ENCODE results near the gene PUS3. TPM values are rescaled to one million over a fixed set of nuclear protein-coding genes. Genes with fewer than 3 reads are reported as not detected.

Gene PUS3
- total RNA-seq, 4 donors from 2014 or later = 0.60 to 8.7 (median 4.1) TPM

DNA sequence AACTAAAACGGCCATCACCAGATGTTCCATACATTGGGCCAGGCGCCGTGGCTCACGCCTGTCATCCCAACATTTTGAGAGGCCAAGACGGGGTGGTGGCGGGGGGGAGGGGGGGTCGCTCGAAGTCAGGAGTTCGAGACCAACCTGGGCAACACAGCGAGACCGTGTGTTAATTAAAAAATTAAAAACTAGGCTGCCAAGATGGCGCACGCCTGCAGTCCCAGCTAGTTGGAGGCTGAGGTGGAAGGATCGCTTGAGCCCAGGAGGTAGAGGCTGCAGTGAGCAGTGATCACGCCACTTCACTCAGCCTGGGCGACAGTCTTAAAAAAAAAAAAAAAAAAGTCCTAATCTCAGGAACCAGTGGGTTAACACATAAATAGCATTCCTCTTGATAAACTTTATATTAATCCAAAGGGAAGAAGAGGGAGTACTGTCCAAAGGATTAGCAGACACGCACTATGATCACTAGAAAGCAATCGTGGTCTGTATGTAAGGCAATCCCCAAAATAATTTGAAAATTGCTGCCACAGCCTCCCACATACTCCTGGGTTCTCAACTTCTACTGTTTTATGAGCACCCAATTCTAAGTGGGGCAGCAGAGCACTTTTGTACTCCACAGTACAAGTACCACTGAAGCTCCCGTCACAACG, 604 bp downstream of the PUS3 start:
- in situ Hi-C loops (cut with MboI; ENCODE audit: low pct_ligation_motif_present in 1 of 4, low pct_unique_long_range_greater_than_20kb in 1 of 4, low sequenced_read_pairs in 3 of 4) = no loop called here

GRCh38 chr11:125901872-125902271, 1.1 kb downstream of the PUS3 start:
- H3K4me3 ChIP-seq = peak overlapping the region in 1 of 4 donors; percentile 89
- no peaks in the 10 kb centered on the region for H3K9me3 ChIP-seq
- H3K36me3 ChIP-seq = no peaks in the 10 kb centered on the region
- intact Hi-C loops (cut with DNase I; ENCODE audit: low total_unique reads) (no loop called here), in situ Hi-C loops (cut with MboI; ENCODE audit: low pct_ligation_motif_present in 1 of 4, low pct_unique_long_range_greater_than_20kb in 1 of 4, low sequenced_read_pairs in 3 of 4) (no loop called here)
- DNase-seq = no peak
- H3K27ac ChIP-seq = no peak overlapping the region
- 82 to 84% methylated on average over 3 to 6 of the region's 6 CpGs for WGBS, 2 donors (ENCODE audit: low coverage in 1 of 2)
- TF ChIP-seq POLR2AphosphoS5 (IDR thresholded peaks at IDR 0.05) (no peak), POLR2A (IDR thresholded peaks at IDR 0.05) (no peak), EP300 (IDR thresholded peaks at IDR 0.05; ENCODE audit: low read depth) (no peak)
- TF ChIP-seq, protein P1, sequence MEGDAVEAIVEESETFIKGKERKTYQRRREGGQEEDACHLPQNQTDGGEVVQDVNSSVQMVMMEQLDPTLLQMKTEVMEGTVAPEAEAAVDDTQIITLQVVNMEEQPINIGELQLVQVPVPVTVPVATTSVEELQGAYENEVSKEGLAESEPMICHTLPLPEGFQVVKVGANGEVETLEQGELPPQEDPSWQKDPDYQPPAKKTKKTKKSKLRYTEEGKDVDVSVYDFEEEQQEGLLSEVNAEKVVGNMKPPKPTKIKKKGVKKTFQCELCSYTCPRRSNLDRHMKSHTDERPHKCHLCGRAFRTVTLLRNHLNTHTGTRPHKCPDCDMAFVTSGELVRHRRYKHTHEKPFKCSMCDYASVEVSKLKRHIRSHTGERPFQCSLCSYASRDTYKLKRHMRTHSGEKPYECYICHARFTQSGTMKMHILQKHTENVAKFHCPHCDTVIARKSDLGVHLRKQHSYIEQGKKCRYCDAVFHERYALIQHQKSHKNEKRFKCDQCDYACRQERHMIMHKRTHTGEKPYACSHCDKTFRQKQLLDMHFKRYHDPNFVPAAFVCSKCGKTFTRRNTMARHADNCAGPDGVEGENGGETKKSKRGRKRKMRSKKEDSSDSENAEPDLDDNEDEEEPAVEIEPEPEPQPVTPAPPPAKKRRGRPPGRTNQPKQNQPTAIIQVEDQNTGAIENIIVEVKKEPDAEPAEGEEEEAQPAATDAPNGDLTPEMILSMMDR (IDR thresholded peaks at IDR 0.05) = no peak
- H3K27me3 ChIP-seq = peaks cover 32% of the 10 kb centered on the region
- peaks cover 0 to 25% (median 13%) of the 10 kb centered on the region in 4 donors for H3K4me1 ChIP-seq

More for the DNA sequence above, 604 bp downstream of the PUS3 start:
- WGBS, 2 donors (ENCODE audit: low coverage in 1 of 2) = 4 to 62% methylated on average over 4 to 20 of the region's 20 CpGs
- Histone ChIP-seq H3K9me3 (no peaks in the 10 kb centered on the region), H3K4me3 (peak overlapping the region; percentile 55 to 89 (median 61)), H3K27ac (peak overlapping the region; percentile 76 to 86 (median 84)), H3K4me1 (peaks cover 0 to 25% (median 13%) of the 10 kb centered on the region in 4 donors), H3K27me3 (peaks cover 33% of the 10 kb centered on the region), H3K36me3 (no peaks in the 10 kb centered on the region)
- intact Hi-C loops (cut with DNase I; ENCODE audit: low total_unique reads) = no loop called here
- DNase-seq = no peak
- no peak for TF ChIP-seq EP300 (IDR thresholded peaks at IDR 0.05; ENCODE audit: low read depth)
- TF ChIP-seq, protein P1 (IDR thresholded peaks at IDR 0.05) = no peak
- no peak for TF ChIP-seq POLR2AphosphoS5 (IDR thresholded peaks at IDR 0.05)

GRCh38 chr11:125892994-125893393, 10.0 kb downstream of the PUS3 start:
- Histone ChIP-seq H3K27ac (peak overlapping the region in 2 of 4 donors; percentile 9 to 20), H3K4me1 (peaks cover 0 to 19% (median 8%) of the 10 kb centered on the region in 4 donors), H3K27me3 (no peaks in the 10 kb centered on the region), H3K9me3 (no peaks in the 10 kb centered on the region), H3K36me3 (no peaks in the 10 kb centered on the region), H3K4me3 (no peak overlapping the region)
- TF ChIP-seq, protein P1 (IDR thresholded peaks at IDR 0.05) = no peak
- TF ChIP-seq POLR2AphosphoS5 (IDR thresholded peaks at IDR 0.05) (no peak), POLR2A (IDR thresholded peaks at IDR 0.05) (no peak), EP300 (IDR thresholded peaks at IDR 0.05; ENCODE audit: low read depth) (no peak)
- no peak for DNase-seq
- intact Hi-C loops (cut with DNase I; ENCODE audit: low total_unique reads) = no loop called here
- in situ Hi-C loops (cut with MboI; ENCODE audit: low pct_ligation_motif_present in 1 of 4, low pct_unique_long_range_greater_than_20kb in 1 of 4, low sequenced_read_pairs in 3 of 4) = loop anchor here in 1 of 4 donors (25.0 kb wide), 1 partner anchor 281 kb away; no protein-coding TSS in a partner anchor

DNA sequence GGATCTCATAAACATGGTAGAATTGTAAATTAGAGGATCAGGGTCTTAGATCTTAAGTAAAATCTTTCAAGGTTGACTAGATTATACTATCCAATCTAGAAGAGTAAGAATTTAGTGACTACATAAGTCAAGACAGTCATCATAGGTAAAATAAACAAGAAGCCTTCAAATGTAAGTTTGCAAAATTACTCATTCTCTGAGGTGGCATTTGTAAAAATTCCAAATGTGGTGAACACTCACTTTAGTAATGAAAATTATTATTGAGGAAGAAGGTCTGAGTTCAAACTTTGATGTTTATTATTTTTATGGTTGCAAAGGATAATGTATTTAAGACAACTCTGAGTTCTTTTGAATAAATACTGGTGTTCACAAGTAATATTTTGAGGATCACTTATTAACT, 10.9 kb downstream of the PUS3 start:
- no peaks in the 10 kb centered on the region for H3K36me3 ChIP-seq
- TF ChIP-seq, protein P1 (IDR thresholded peaks at IDR 0.05) = no peak
- TF ChIP-seq EP300 (IDR thresholded peaks at IDR 0.05; ENCODE audit: low read depth) (no peak), POLR2AphosphoS5 (IDR thresholded peaks at IDR 0.05) (no peak), POLR2A (IDR thresholded peaks at IDR 0.05) (no peak)
- in situ Hi-C loops (cut with MboI; ENCODE audit: low pct_ligation_motif_present in 1 of 4, low pct_unique_long_range_greater_than_20kb in 1 of 4, low sequenced_read_pairs in 3 of 4) = loop anchor here in 1 of 4 donors (25.0 kb wide), 1 partner anchor 280 kb away; no protein-coding TSS in a partner anchor
- DNase-seq = no peak
- peaks cover 0 to 19% (median 9%) of the 10 kb centered on the region in 4 donors for H3K4me1 ChIP-seq
- H3K4me3 ChIP-seq = no peak overlapping the region
- no peaks in the 10 kb centered on the region for H3K9me3 ChIP-seq
- H3K27me3 ChIP-seq = no peaks in the 10 kb centered on the region
- intact Hi-C loops (cut with DNase I; ENCODE audit: low total_unique reads) = no loop called here
- no peak overlapping the region for H3K27ac ChIP-seq

Measured in transverse colon (tissue), 4 donors.